Uterus (tissue), 4 donors: ENCODE measurements around the gene VWA1. TPM values are rescaled to one million over a fixed set of nuclear protein-coding genes. Genes with fewer than 3 reads are reported as not detected.
"Not testable (repeated sequence)": the region's sequence is repeated elsewhere in the genome, so short reads cannot be mapped to it uniquely, and the experiment has no call there.

ENCODE experiments used
- DNase-seq, 2 donors: peaks; one replicate each; pipeline ENCODE4 v3.0.0-alpha.2; 2019 to 2020
- H3K27ac ChIP-seq, 2 donors: fragments of 200-600 bp; sonication (generic); 1 replicate in 1 of 2; 2 replicates in 1 of 2; pipeline ENCODE4 v1.5.1; 2016 to 2018
- H3K27me3 ChIP-seq, 2 donors: fragments of 200-600 bp; sonication (generic); one replicate each; pipeline ENCODE4 v1.5.1; 2018 to 2019; ENCODE audit warnings: control low read depth in 1 of 2
- H3K36me3 ChIP-seq, 2 donors: fragments of 200-600 bp; sonication (generic); one replicate each; pipeline ENCODE4 v1.5.1; 2019; ENCODE audit warnings: control low read depth in 1 of 2
- H3K4me1 ChIP-seq, 2 donors: fragments of 200-600 bp; sonication (generic); one replicate each; pipeline ENCODE4 v1.5.1; 2018 to 2019; ENCODE audit warnings: control low read depth in 1 of 2
- H3K4me3 ChIP-seq, 2 donors: fragments of 200-600 bp; sonication (generic); 1 replicate in 1 of 2; 2 replicates in 1 of 2; pipeline ENCODE4 v1.5.1; 2018 to 2019; ENCODE audit warnings: mild to moderate bottlenecking in 1 of 2
- H3K9me3 ChIP-seq, 2 donors: fragments of 200-600 bp; sonication (generic); one replicate each; pipeline ENCODE4 v1.5.1; 2019; ENCODE audit warnings: control low read depth in 1 of 2
- POLR2A ChIP-seq, 2 donors: fragments of 450-650 bp; IDR thresholded peaks; one replicate each; pipeline ENCODE4 v1.6.1; 2016; ENCODE audit warnings: antibody characterized with exemption in 2 of 2, mild to moderate bottlenecking in 1 of 2, moderate library complexity in 1 of 2
- intact Hi-C: fragments of 100-400 bp; cut with DNase I; formaldehyde crosslinking; loops from one replicate; pipeline ENCODE4 v1.15.1; 2023; ENCODE audit warnings: low total_unique reads
- total RNA-seq, 4 donors: library from RNA; depleted of rRNA in 3 of 4; stranded (reverse); fragments of >200 nt in 3 of 4; gene quantifications; one replicate each; pipeline versions ENCODE4 v1.1.0 to v1.2.4, GENCODE V29; 2014 to 2023
- TF ChIP-seq, protein P1 (sequence below), 4 experiments: fragments of 200-600 bp in 2 of 4; fragments of 450-650 bp in 2 of 4; sonication (generic) in 2 of 4; IDR thresholded peaks; one replicate each; pipeline ENCODE4 v1.5.1; 2016 to 2019; ENCODE audit warnings: antibody characterized with exemption in 4 of 4, mild to moderate bottlenecking in 2 of 4, moderate library complexity in 1 of 4
- donor health status: DM: yes; HTN: yes; CAD: no.

Gene VWA1
- total RNA-seq, 4 donors from 2014 or later: 15.6 to 67.1 (median 47.1) TPM

- Histone ChIP-seq H3K4me3 (peak overlapping the region; percentile 80 to 99), H3K36me3 (no peaks in the 10 kb centered on the region), H3K4me1 (peaks cover 0 to 5% of the 10 kb centered on the region in 2 donors), H3K27me3 (no peaks in the 10 kb centered on the region), H3K9me3 (no peaks in the 10 kb centered on the region), H3K27ac (peak overlapping the region; percentile 77 to 84)
- DNase-seq: no peak
- TF ChIP-seq, protein P1, sequence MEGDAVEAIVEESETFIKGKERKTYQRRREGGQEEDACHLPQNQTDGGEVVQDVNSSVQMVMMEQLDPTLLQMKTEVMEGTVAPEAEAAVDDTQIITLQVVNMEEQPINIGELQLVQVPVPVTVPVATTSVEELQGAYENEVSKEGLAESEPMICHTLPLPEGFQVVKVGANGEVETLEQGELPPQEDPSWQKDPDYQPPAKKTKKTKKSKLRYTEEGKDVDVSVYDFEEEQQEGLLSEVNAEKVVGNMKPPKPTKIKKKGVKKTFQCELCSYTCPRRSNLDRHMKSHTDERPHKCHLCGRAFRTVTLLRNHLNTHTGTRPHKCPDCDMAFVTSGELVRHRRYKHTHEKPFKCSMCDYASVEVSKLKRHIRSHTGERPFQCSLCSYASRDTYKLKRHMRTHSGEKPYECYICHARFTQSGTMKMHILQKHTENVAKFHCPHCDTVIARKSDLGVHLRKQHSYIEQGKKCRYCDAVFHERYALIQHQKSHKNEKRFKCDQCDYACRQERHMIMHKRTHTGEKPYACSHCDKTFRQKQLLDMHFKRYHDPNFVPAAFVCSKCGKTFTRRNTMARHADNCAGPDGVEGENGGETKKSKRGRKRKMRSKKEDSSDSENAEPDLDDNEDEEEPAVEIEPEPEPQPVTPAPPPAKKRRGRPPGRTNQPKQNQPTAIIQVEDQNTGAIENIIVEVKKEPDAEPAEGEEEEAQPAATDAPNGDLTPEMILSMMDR (IDR thresholded peaks at IDR 0.05): no peak
- TF ChIP-seq POLR2A (IDR thresholded peaks at IDR 0.05): no peak
- intact Hi-C loops: no loop called here
Observed at GRCh38 chr1:1470626-1471388, 35.3 kb downstream of the VWA1 start.

DNA sequence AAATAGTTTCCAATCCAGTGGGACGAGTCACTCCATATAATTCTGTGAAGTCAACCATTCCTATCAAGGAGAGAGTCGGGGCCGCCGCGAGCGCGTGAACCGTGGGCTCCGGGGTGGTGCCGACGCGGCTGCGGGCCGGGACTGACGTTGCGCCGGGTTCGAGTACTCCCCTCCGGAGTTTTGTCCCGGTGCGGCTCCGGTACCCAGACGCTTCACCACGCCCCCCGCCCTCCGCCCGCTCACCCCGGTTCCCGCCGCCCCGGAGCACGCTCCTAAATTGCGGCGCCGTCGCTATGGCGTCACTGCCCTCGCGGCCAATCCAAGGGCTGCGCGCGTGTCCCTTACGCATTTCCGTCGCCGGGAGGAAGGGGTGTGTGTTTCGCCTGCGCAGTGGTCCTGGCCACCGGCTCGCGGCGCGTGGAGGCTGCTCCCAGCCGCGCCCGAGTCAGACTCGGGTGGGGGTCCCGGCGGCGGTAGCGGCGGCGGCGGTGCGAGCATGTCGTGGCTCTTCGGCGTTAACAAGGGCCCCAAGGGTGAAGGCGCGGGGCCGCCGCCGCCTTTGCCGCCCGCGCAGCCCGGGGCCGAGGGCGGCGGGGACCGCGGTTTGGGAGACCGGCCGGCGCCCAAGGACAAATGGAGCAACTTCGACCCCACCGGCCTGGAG, 36.0 kb downstream of the VWA1 start, which contains the start of gene ATAD3B:
ATAD3B (plus strand) TSS at position 377 of the 664 bp plus-strand sequence; CDS start at position 497, 120 bp downstream.
- Histone ChIP-seq H3K4me1 (peaks cover 0 to 5% of the 10 kb centered on the region in 2 donors), H3K36me3 (no peaks in the 10 kb centered on the region), H3K4me3 (peak within 1 kb of the TSS; percentile 80 to 99), H3K9me3 (no peaks in the 10 kb centered on the region), H3K27ac (peak within 1 kb of the TSS; percentile 77 to 84), H3K27me3 (no peaks in the 10 kb centered on the region)
- TF ChIP-seq, protein P1 (IDR thresholded peaks at IDR 0.05): peak in 1 of 4 experiments; percentile 13
- TF ChIP-seq POLR2A (IDR thresholded peaks at IDR 0.05): peak; percentile 14 to 56
- peak; percentile 82 to 91 for DNase-seq
- intact Hi-C loops: no loop called here

DNA sequence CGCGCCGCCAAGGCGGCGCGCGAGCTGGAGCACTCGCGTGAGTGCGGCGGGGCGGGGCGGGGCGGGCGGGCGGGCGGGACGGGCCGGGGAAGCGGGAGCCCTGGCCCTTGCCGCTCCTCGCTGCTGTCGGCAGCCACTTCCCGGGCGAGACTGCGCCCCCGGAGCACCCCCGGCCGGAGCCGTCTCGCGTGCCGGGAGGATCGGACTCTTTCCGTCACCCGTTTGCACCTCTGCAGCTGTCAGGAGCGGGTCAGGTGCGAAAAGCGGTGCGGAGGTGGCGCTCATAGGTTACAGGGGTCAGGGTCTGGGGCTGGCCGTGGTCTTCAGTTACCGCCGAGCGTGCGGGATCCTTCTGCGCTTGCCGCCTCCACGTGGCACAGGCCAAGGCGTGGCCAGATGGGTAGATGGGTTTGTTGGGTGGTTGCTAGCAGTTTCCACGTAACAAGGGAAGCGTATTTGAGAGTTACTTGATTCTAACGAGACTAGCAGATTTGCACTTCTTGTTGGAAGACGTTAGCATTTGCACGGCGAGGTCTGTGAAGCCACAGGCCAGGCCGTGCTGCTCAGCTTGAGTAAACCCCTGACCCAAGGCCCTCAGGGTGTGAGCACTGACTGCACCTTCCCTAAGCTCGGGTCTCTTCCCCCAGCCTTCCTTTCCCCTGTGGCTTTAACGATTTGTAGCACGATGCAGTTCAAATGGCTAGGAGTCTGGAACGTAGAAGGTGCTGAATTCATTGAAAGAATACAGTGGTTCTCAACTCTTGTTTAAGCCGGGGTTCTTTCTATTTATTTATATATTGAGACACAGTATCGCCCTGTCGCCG, 36.8 kb downstream of the VWA1 start:
- H3K27me3 ChIP-seq, H3K9me3 ChIP-seq, DNase-seq, H3K27ac ChIP-seq, H3K36me3 ChIP-seq, H3K4me1 ChIP-seq, intact Hi-C loops: not testable (repeated sequence)
- peak overlapping the region; percentile 80 to 99 for H3K4me3 ChIP-seq

- H3K27ac ChIP-seq, H3K4me3 ChIP-seq, DNase-seq, H3K36me3 ChIP-seq, H3K9me3 ChIP-seq, H3K4me1 ChIP-seq, H3K27me3 ChIP-seq, intact Hi-C loops: not testable (repeated sequence)
Observed at GRCh38 chr1:1476011-1476410, 40.5 kb downstream of the VWA1 start.

- no peak for TF ChIP-seq POLR2A (IDR thresholded peaks at IDR 0.05)
- TF ChIP-seq, protein P1 (IDR thresholded peaks at IDR 0.05): no peak
- intact Hi-C loops: no loop called here
Observed at GRCh38 chr1:1477206-1477605, 41.7 kb downstream of the VWA1 start.

More at GRCh38 chr1:1477206-1477605, 41.7 kb downstream of the VWA1 start:
- Histone ChIP-seq H3K36me3 (no peaks in the 10 kb centered on the region), H3K4me1 (peaks cover 0 to 5% of the 10 kb centered on the region in 2 donors), H3K27me3 (no peaks in the 10 kb centered on the region), H3K4me3 (no peak overlapping the region), H3K27ac (no peak overlapping the region), H3K9me3 (no peaks in the 10 kb centered on the region)
- no peak for DNase-seq
